Heart left ventricle (tissue), 16 donors: ENCODE measurements around the gene RAD50. TPM values are rescaled to one million over a fixed set of nuclear protein-coding genes. Genes with fewer than 3 reads are reported as not detected.

ENCODE experiments used
- ATAC-seq, 4 donors: fragments of 200-7000 bp; cut with Tn5 transposase; one replicate each; pipeline ENCODE4 v1.9.1; 2020 to 2022; ENCODE audit warnings: moderate library complexity in 4 of 4, mild to moderate bottlenecking in 3 of 4, moderate number of reproducible peaks in 1 of 4
- DNase-seq, 5 donors: peaks; one replicate each; pipeline ENCODE4 v3.0.0-alpha.2; 2020
- H3K27ac ChIP-seq, 12 donors: fragments of 200-600 bp; sonication (generic) in 4 of 12; one replicate each; pipeline versions ENCODE4 v1.5.0 to v1.8.0; 2016 to 2022; ENCODE audit warnings: mild to moderate bottlenecking in 2 of 12
- H3K27me3 ChIP-seq, 9 donors: fragments of 200-600 bp; sonication (generic) in 2 of 9; one replicate each; pipeline versions ENCODE4 v1.5.1 to v1.8.0; 2016 to 2022; ENCODE audit warnings: mild to moderate bottlenecking in 3 of 9
- H3K36me3 ChIP-seq, 9 donors: fragments of 200-600 bp; sonication (generic) in 2 of 9; one replicate each; pipeline versions ENCODE4 v1.5.0 to v1.8.0; 2018 to 2022; ENCODE audit warnings: mild to moderate bottlenecking in 2 of 9
- H3K4me1 ChIP-seq, 12 donors: fragments of 200-600 bp; sonication (generic) in 4 of 12; one replicate each; pipeline versions ENCODE4 v1.5.0 to v1.8.0; 2016 to 2022; ENCODE audit warnings: mild to moderate bottlenecking in 3 of 12
- H3K4me3 ChIP-seq, 12 donors: fragments of 200-600 bp; sonication (generic) in 4 of 12; one replicate each; pipeline versions ENCODE4 v1.5.0 to v1.8.0; 2017 to 2022; ENCODE audit warnings: mild to moderate bottlenecking in 9 of 12, moderate library complexity in 4 of 12
- H3K9me3 ChIP-seq, 12 donors: fragments of 200-600 bp; sonication (generic) in 4 of 12; one replicate each; pipeline versions ENCODE4 v1.5.0 to v1.8.0; 2016 to 2022; ENCODE audit warnings: mild to moderate bottlenecking in 1 of 12
- CTCF ChIP-seq, 12 donors: fragments of 200-600 bp; sonication (generic) in 4 of 12; IDR thresholded peaks; one replicate each; pipeline versions ENCODE4 v1.5.0 to v1.8.0; 2018 to 2022; ENCODE audit warnings: antibody characterized with exemption in 12 of 12, mild to moderate bottlenecking in 5 of 12
- POLR2A ChIP-seq, 2 donors: fragments of 450-650 bp; IDR thresholded peaks; one replicate each; pipeline ENCODE4 v1.6.1; 2017; ENCODE audit warnings: antibody characterized with exemption in 2 of 2, mild to moderate bottlenecking in 2 of 2, moderate library complexity in 2 of 2
- WGBS, 4 donors: extraction: QIAGEN DNeasy Blood & Tissue Kit in 2 of 4; methylation state at CpG; one replicate each; pipeline versions ENCODE4 v1.1.5 to v1.1.7; 2013 to 2018; 5-methylcytosine and 5-hydroxymethylcytosine counted together
- intact Hi-C, 10 donors: fragments of 100-400 bp; cut with DNase I; formaldehyde crosslinking; loops; one replicate each; pipeline versions ENCODE4 v1.11.1 to v1.14.2; 2022
- polyA plus RNA-seq, 2 donors: library from polyadenylated mRNA; stranded (reverse); fragments of 200-250 nt; gene quantifications; one replicate each; pipeline ENCODE4 v1.2.3, GENCODE V29; 2013
- total RNA-seq, 9 donors: library from RNA; depleted of rRNA in 2 of 9; stranded (reverse); fragments of >200 nt in 2 of 9; fragmentation: NEBNext Ultra II Directional in 3 of 9; extraction: Animal tissue kit (Norgen Biotek cat#: 25700) in 3 of 9; gene quantifications; one replicate each; pipeline versions ENCODE4 v1.1.0 to v1.2.4, GENCODE V29; 2016 to 2023
- donor health status: ischemic (EF 13 %, LVEDD 7.1; RV severe dilation, severe dysfunction).
- donor health status: healthy with polysubstance abuse.
- donor health status: DM: no; HTN: yes; CAD: no.
- donor health status: DM: no; HTN: no; CAD: no.
- donor health status: ischemic (EF 25% LVEDD 6.9; RV normal size, moderate dysfunction).
- donor health status: ischemic (EF 25% LVEDD 5.7; RV mildly dilated, moderate dysfunction).
- donor health status: healthy.
- donor health status: DM: yes; HTN: yes; CAD: no.
- donor health status: ischemic (EF 35%, LVEDD 5.7; RV mildly dilated, moderate dysfunction).
- donor health status: nonischemic (EF 11% LVEDD 7.7; RV severe dilation, severe dysfunction).
- donor health status: DM: yes; HTN: yes; CAD: no.
- donor health status: PGD.
- donor health status: ischemic (EF 29% LVEDD 5.4; RV normal size, mild dysfunction).
- donor health status: nonischemic (EF 23%, LVEDD 6.1; RV moderate dilation, normal function).

The RAD50 gene
- total and polyA plus RNA-seq, 11 donors = 9.3 to 41.8 (median 32.1) TPM

- WGBS, 4 donors = 96 to 98% (median 97%) methylated on average over 3 of the region's 3 CpGs
- DNase-seq (no peak), ATAC-seq (no peak)
- no peak overlapping the region for H3K4me3 ChIP-seq
- intact Hi-C loops = no loop called here
- no peaks in the 10 kb centered on the region for H3K9me3 ChIP-seq
- no peaks in the 10 kb centered on the region for H3K4me1 ChIP-seq
- no peak overlapping the region for H3K27ac ChIP-seq
- H3K27me3 ChIP-seq = no peaks in the 10 kb centered on the region
- no peak for TF ChIP-seq CTCF (IDR thresholded peaks at IDR 0.05)
- TF ChIP-seq POLR2A (IDR thresholded peaks at IDR 0.05) = no peak
- peaks cover 3 to 100% (median 96%) of the 10 kb centered on the region in 9 donors for H3K36me3 ChIP-seq
Measured at GRCh38 chr5:132594170-132594569, 37.4 kb downstream of the RAD50 start.

- ATAC-seq (no peak), DNase-seq (no peak)
- peaks cover 3 to 100% (median 93%) of the 10 kb centered on the region in 9 donors for H3K36me3 ChIP-seq
- H3K27me3 ChIP-seq = no peaks in the 10 kb centered on the region
- no peaks in the 10 kb centered on the region for H3K4me1 ChIP-seq
- no peak overlapping the region for H3K27ac ChIP-seq
- TF ChIP-seq POLR2A (IDR thresholded peaks at IDR 0.05) = no peak
- TF ChIP-seq CTCF (IDR thresholded peaks at IDR 0.05) = no peak
- intact Hi-C loops = no loop called here
- WGBS, 4 donors = 88 to 92% (median 89%) methylated on average over 5 of the region's 5 CpGs
- no peak overlapping the region for H3K4me3 ChIP-seq
- H3K9me3 ChIP-seq = no peaks in the 10 kb centered on the region
Measured at GRCh38 chr5:132595624-132596023, 38.8 kb downstream of the RAD50 start.

- intact Hi-C loops = no loop called here
- no peaks in the 10 kb centered on the region for H3K9me3 ChIP-seq
Measured at GRCh38 chr5:132601071-132601728, 44.4 kb downstream of the RAD50 start.

GRCh38 chr5:132607095-132607494 lies 50.3 kb downstream of the RAD50 start:
- H3K27me3 ChIP-seq = no peaks in the 10 kb centered on the region
- H3K9me3 ChIP-seq = peaks cover 0 to 5% (median 0%) of the 10 kb centered on the region in 12 donors
- intact Hi-C loops = no loop called here
- no peak for ATAC-seq
- peaks cover 0 to 100% (median 89%) of the 10 kb centered on the region in 9 donors for H3K36me3 ChIP-seq
- no peak for DNase-seq
- TF ChIP-seq POLR2A (IDR thresholded peaks at IDR 0.05) (no peak), CTCF (IDR thresholded peaks at IDR 0.05) (no peak)
- H3K27ac ChIP-seq = no peak overlapping the region
- no peak overlapping the region for H3K4me3 ChIP-seq
- H3K4me1 ChIP-seq = no peaks in the 10 kb centered on the region
- WGBS, 4 donors = 93 to 98% (median 95%) methylated on average over 3 of the region's 3 CpGs

More at GRCh38 chr5:132601071-132601728, 44.4 kb downstream of the RAD50 start:
- Histone ChIP-seq H3K4me1 (no peaks in the 10 kb centered on the region), H3K4me3 (no peak overlapping the region), H3K36me3 (peaks cover 0 to 100% (median 83%) of the 10 kb centered on the region in 9 donors), H3K27me3 (no peaks in the 10 kb centered on the region), H3K27ac (no peak overlapping the region)
- WGBS, 4 donors = 91 to 95% (median 94%) methylated on average over 8 of the region's 8 CpGs
- ATAC-seq (no peak), DNase-seq (no peak)
- TF ChIP-seq CTCF (IDR thresholded peaks at IDR 0.05) (no peak), POLR2A (IDR thresholded peaks at IDR 0.05) (no peak)
